ENCODE data around the gene CACNA1I.

DNA sequence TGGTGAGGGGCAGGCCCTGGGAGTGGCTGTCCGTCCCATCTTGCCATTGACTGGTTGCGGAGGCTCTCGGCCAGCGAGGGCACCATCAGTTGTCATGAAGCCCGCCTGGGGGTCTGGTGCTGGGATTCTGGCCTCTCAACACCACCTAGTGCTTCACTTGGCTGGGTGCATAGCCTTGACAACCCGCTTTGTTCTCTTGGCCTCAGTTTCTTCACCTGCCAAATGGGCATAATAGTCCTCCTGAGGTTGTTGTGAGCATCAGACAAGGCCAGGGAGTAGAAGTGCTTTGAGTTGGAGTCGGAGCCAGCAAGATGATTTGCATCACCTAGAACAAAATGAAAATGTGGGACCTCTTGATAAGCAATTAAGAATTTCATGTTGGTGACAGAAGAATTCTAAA, 1.5 kb upstream of the CACNA1I start:
- TF ChIP-seq, protein P1, sequence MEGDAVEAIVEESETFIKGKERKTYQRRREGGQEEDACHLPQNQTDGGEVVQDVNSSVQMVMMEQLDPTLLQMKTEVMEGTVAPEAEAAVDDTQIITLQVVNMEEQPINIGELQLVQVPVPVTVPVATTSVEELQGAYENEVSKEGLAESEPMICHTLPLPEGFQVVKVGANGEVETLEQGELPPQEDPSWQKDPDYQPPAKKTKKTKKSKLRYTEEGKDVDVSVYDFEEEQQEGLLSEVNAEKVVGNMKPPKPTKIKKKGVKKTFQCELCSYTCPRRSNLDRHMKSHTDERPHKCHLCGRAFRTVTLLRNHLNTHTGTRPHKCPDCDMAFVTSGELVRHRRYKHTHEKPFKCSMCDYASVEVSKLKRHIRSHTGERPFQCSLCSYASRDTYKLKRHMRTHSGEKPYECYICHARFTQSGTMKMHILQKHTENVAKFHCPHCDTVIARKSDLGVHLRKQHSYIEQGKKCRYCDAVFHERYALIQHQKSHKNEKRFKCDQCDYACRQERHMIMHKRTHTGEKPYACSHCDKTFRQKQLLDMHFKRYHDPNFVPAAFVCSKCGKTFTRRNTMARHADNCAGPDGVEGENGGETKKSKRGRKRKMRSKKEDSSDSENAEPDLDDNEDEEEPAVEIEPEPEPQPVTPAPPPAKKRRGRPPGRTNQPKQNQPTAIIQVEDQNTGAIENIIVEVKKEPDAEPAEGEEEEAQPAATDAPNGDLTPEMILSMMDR (IDR thresholded peaks at IDR 0.05) = no peak
- TF ChIP-seq, protein P2, sequence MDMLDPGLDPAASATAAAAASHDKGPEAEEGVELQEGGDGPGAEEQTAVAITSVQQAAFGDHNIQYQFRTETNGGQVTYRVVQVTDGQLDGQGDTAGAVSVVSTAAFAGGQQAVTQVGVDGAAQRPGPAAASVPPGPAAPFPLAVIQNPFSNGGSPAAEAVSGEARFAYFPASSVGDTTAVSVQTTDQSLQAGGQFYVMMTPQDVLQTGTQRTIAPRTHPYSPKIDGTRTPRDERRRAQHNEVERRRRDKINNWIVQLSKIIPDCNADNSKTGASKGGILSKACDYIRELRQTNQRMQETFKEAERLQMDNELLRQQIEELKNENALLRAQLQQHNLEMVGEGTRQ (IDR thresholded peaks at IDR 0.05; ENCODE audit: borderline replicate concordance, low read depth, low read length) = no peak
- TF ChIP-seq JUND (IDR thresholded peaks at IDR 0.05) (no peak), CHD2 (IDR thresholded peaks at IDR 0.05; ENCODE audit: low read length, partially characterized antibody) (no peak), EZH2phosphoT487 (IDR thresholded peaks at IDR 0.05; ENCODE audit: borderline replicate concordance, low read depth) (no peak), RXRA (IDR thresholded peaks at IDR 0.05; ENCODE audit: borderline replicate concordance, low read depth) (no peak), EP300 (IDR thresholded peaks at IDR 0.05; ENCODE audit: borderline replicate concordance in 1 of 2, low read depth in 1 of 2, low read length in 1 of 2) (no peak), POLR2AphosphoS5 (IDR thresholded peaks at IDR 0.05; ENCODE audit: low read depth, low read length) (no peak), YY1 (IDR thresholded peaks at IDR 0.05; ENCODE audit: low read depth) (no peak), ELF1 (IDR thresholded peaks at IDR 0.05) (no peak), TEAD4 (IDR thresholded peaks at IDR 0.05; ENCODE audit: borderline replicate concordance, insufficient read depth) (no peak)
- TF ChIP-seq, protein P3, sequence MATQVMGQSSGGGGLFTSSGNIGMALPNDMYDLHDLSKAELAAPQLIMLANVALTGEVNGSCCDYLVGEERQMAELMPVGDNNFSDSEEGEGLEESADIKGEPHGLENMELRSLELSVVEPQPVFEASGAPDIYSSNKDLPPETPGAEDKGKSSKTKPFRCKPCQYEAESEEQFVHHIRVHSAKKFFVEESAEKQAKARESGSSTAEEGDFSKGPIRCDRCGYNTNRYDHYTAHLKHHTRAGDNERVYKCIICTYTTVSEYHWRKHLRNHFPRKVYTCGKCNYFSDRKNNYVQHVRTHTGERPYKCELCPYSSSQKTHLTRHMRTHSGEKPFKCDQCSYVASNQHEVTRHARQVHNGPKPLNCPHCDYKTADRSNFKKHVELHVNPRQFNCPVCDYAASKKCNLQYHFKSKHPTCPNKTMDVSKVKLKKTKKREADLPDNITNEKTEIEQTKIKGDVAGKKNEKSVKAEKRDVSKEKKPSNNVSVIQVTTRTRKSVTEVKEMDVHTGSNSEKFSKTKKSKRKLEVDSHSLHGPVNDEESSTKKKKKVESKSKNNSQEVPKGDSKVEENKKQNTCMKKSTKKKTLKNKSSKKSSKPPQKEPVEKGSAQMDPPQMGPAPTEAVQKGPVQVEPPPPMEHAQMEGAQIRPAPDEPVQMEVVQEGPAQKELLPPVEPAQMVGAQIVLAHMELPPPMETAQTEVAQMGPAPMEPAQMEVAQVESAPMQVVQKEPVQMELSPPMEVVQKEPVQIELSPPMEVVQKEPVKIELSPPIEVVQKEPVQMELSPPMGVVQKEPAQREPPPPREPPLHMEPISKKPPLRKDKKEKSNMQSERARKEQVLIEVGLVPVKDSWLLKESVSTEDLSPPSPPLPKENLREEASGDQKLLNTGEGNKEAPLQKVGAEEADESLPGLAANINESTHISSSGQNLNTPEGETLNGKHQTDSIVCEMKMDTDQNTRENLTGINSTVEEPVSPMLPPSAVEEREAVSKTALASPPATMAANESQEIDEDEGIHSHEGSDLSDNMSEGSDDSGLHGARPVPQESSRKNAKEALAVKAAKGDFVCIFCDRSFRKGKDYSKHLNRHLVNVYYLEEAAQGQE (IDR thresholded peaks at IDR 0.05; ENCODE audit: low read depth, low read length) = no peak
- TF ChIP-seq, protein P4, sequence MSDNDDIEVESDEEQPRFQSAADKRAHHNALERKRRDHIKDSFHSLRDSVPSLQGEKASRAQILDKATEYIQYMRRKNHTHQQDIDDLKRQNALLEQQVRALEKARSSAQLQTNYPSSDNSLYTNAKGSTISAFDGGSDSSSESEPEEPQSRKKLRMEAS (IDR thresholded peaks at IDR 0.05; ENCODE audit: low read depth) = no peak

Measured in SK-N-SH (cell line).